GM19025 (cell line): Measurements from ENCODE around the gene ZNF85.
"Not testable (repeated sequence)": the region's sequence is repeated elsewhere in the genome, so short reads cannot be mapped to it uniquely, and the experiment has no call there.

Experiments
- ATAC-seq: cut with Tn5 transposase; IDR thresholded peaks from one replicate; pipeline ENCODE4 v1.9.1; 2021; ENCODE audit warnings: mild to moderate bottlenecking, low read depth, moderate library complexity; ENCODE audit not compliant: unreplicated experiment

The ZNF85 gene

DNA sequence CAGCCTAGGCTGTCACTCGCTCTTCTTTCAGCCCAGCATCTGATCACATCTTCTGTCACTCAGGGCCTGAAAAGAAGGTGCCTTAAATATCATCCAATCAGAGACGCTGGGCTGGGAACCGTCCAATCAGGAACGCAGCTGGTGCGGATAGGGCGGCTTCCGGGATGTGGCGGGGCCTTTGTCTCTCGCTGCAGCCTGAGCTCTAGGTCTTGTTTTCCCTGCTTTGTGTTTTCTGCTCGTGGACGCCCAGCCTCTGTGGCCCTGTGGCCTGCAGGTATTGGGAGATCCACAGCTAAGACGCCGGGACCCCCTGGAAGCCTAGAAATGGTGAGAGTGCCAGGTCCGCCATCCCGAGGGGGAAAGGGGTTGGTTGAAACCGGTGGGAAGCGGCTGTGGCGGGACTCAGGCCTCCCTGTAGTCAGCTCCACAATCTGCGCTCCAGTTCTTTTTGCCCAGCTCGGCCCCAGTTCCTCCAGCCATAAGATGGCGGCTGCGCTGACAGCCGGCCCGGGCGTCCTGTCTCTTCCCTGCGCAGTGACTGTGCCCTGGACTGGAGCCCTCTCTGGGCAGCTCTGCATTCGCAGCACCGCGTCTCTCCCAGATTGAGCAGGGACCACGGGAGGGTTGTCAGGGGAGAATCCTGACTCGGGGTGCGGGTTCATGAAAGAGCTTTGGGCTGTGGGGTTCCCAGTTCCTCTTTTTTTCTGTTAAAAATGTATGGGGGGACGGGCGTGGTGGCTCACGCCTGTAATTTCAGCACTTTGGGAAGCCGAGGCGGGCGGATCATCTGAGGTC lies at the start of gene ZNF85:
Gene ZNF85 (plus strand): TSS at position 175 of the 795 bp plus-strand sequence. CDS start 150 bp downstream, at position 325.
- ATAC-seq: peak; percentile 96

DNA sequence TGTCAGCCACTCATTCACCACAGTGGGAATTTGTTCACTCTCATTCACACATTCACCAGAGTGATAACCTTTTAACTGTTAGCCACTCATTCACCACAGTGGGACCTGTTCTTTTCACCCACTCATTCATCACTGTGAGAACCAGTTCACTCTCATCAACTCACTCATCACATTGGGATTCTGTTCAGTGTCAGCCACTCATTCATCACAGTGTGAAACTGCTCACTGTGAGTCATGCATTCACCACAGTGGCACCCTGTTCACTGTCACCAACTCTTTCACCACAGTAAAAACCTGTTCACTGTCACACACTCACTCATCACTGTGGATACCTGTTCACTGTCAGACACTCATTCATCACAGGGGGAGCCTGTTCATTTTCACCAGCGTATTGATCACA lies 43.5 kb upstream of the ZNF85 start:
- ATAC-seq: no peak

DNA sequence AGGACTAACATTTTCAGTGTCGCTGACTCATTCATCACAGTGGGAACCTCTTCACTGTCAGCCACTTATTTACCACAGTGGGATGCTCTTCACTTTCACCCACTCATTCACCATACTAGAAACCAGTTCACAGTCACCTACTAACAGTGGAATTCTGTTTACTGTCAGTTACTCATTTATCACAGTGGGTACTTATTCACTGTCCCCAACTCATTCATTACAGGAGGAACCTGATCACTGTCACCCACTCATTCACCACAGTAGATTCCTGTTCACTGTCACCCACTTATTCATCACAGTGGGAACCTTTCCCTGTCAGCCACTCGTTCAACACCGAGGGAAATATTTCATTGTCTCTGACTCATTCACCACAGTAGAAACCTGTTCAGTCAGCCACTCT lies 10.1 kb upstream of the ZNF85 start:
- ATAC-seq: no peak

DNA sequence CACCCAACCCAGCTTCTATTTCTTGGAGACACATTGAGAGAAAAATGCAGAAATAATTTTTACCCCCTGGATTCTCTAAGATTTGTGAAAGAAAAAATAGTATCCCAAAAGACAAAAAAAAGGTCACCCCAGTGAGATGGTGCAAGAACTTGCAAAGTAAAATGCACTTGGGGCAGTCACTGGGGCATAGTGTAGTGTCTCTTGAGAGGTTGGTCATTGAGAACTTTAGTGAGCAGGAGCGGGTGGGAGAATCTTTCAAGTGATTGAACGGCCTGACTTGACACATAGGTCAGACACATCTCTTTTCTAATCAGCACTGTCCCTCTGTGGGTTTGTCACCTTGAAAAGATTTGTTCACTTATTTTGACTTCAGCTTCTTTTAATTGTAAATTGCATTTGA lies 2.4 kb downstream of the ZNF85 start:
- ATAC-seq: no peak

DNA sequence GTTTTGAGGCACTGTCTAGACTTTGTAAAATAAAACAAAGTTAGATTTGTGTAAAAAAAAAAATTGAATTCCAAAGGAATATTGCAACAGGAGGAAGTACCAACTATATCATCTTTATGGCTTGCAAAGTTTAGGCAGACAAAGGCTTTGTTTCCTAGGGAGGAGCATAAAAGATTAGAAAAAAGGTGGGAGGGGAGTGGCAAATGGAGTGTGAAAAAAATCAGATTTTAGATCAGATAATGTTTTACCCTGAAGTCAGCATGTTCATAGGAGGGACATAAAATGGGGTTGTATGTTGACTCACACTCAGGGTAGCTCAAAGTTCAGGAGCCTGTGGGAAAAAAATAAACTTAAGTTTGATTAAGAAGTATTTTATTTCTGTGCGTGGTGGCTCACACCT lies 3.7 kb downstream of the ZNF85 start:
- ATAC-seq: no peak

GRCh38 chr19:20928371-20928770 lies 5.3 kb downstream of the ZNF85 start:
- no peak for ATAC-seq

DNA sequence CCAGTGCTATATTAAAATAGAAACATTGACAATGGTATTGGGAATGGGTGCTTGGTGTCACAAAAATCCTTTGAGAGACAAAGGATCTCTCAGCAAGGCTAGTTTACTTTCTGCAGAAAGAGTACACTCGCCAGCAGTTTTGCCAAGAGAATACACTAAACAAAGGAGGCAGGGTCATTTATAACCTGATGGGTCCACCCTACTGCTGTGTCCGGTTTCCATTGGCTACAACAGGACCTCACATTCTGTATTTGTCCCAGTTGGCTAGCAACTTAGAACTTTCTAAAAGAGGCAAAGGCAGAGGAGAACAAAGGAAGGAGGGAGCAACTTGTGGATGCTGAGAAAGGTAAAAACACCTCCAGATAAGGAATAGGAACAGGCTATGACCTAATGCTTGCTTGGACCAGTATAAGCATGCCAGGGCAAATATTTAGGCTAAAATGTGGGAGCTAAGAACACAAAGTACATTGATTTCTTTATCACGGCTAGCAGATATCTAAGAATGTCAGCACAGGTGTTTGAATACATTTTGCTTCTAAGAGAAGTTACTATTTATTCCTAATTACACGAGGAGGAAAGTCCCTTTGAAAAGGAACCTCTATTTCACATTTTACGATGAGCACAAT lies 13.4 kb downstream of the ZNF85 start:
- ATAC-seq: not testable (repeated sequence)

GRCh38 chr19:20952561-20953095 lies 29.6 kb downstream of the ZNF85 start:
- not testable (repeated sequence) for ATAC-seq

GRCh38 chr19:20964798-20965197 lies 41.7 kb downstream of the ZNF85 start:
- ATAC-seq: no peak

DNA sequence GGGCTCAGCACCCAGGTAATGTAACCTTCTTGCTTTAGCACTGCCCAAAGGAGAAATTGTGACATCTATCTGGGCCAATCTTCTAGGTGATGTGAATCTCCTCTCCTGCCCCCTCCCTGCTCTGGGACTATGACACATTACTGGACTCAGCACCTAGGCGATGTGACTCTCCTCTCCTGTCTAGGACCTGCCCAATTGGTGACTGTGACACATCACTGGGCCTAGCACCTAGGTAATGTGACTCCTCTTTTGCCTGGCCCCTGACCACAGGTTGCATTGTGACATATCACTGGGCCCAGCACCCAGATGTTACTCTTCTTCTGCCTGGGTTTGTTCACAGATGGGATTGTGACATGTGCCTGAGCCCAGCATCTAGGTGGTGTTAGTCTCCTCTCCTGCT lies 45.0 kb downstream of the ZNF85 start:
- ATAC-seq: no peak

GRCh38 chr19:20969498-20969897 lies 46.4 kb downstream of the ZNF85 start:
- no peak for ATAC-seq

GRCh38 chr19:20969898-20970297 lies 46.8 kb downstream of the ZNF85 start:
- no peak for ATAC-seq

- ATAC-seq: not testable (repeated sequence)
Observed at GRCh38 chr19:20992788-20993187, 69.7 kb downstream of the ZNF85 start.

- ATAC-seq: peak; percentile 88
Observed at GRCh38 chr19:20999731-21000352, 76.8 kb downstream of the ZNF85 start.
